GM18505 (cell line): ENCODE measurements around the gene KISS1R.

Source experiments
- ATAC-seq: cut with Tn5 transposase; IDR thresholded peaks from one replicate; pipeline ENCODE4 v1.9.1; 2021; ENCODE audit not compliant: unreplicated experiment
- POLR2A ChIP-seq: IDR thresholded peaks from 4 replicates; pipeline ENCODE4 v1.6.1; 2011; ENCODE audit warnings: borderline replicate concordance; ENCODE audit not compliant: insufficient read depth, insufficient read length; ENCODE audit errors: extremely low read depth

Gene KISS1R

GRCh38 chr19:900302-901111, 16.6 kb upstream of the KISS1R start:
- TF ChIP-seq POLR2A: no peak
- no peak for ATAC-seq

- ATAC-seq: no peak
- TF ChIP-seq POLR2A: no peak
Measured at GRCh38 chr19:901216-902092, 15.7 kb upstream of the KISS1R start.

GRCh38 chr19:902093-902370, 15.1 kb upstream of the KISS1R start:
- no peak for TF ChIP-seq POLR2A
- no peak for ATAC-seq

GRCh38 chr19:902446-903226, 14.5 kb upstream of the KISS1R start:
- no peak for ATAC-seq

GRCh38 chr19:903266-903797, 13.8 kb upstream of the KISS1R start:
- TF ChIP-seq POLR2A: no peak
- no peak for ATAC-seq

More at GRCh38 chr19:902446-903226, 14.5 kb upstream of the KISS1R start:
- TF ChIP-seq POLR2A: no peak

GRCh38 chr19:904545-904944, 12.6 kb upstream of the KISS1R start:
- TF ChIP-seq POLR2A: no peak
- ATAC-seq: no peak

- no peak for ATAC-seq
- no peak for TF ChIP-seq POLR2A
Measured at GRCh38 chr19:906480-906879, 10.7 kb upstream of the KISS1R start.

GRCh38 chr19:907183-907853, 9.8 kb upstream of the KISS1R start:
- no peak for ATAC-seq

GRCh38 chr19:911197-912033, 5.7 kb upstream of the KISS1R start:
- TF ChIP-seq POLR2A: no peak
- ATAC-seq: no peak

More at GRCh38 chr19:907183-907853, 9.8 kb upstream of the KISS1R start:
- no peak for TF ChIP-seq POLR2A

GRCh38 chr19:912181-913079, 4.7 kb upstream of the KISS1R start:
- TF ChIP-seq POLR2A: no peak
- ATAC-seq: no peak
